MM.1S (cell line): ENCODE measurements around the gene USP37.
"Not testable (repeated sequence)": the region's sequence is repeated elsewhere in the genome, so short reads cannot be mapped to it uniquely, and the experiment has no call there.

Experiments
- DNase-seq: peaks from one replicate; pipeline ENCODE4 v3.0.0-alpha.2; 2015
- H2AFZ ChIP-seq: fragments of 300-600 bp; sonication (generic); 2 replicates; pipeline ENCODE4 v1.6.0; 2016; ENCODE audit warnings: antibody characterized with exemption, low read length
- H3F3A ChIP-seq: fragments of 300-600 bp; sonication (generic); 2 replicates; pipeline ENCODE4 v1.6.1; 2016; ENCODE audit warnings: mild to moderate bottlenecking, antibody characterized with exemption, low read length, moderate library complexity, mixed read lengths; ENCODE audit not compliant: insufficient read depth
- H3K27ac ChIP-seq: fragments of 300-600 bp; sonication (generic); 2 replicates; pipeline ENCODE4 v1.5.1; 2016; ENCODE audit warnings: mild to moderate bottlenecking, low read length
- H3K27me3 ChIP-seq: fragments of 300-600 bp; sonication (generic); replicated peaks from 2 replicates; pipeline ENCODE4 v1.6.0; 2016; ENCODE audit warnings: low read length; ENCODE audit not compliant: insufficient read depth
- H3K36me3 ChIP-seq: fragments of 300-600 bp; sonication (generic); replicated peaks from 2 replicates; pipeline ENCODE4 v1.6.1; 2016; ENCODE audit warnings: mild to moderate bottlenecking, low read length, mixed read lengths; ENCODE audit not compliant: insufficient read depth
- H3K4me1 ChIP-seq: fragments of 300-600 bp; sonication (generic); 2 replicates; pipeline ENCODE4 v1.6.1; 2016; ENCODE audit warnings: low read length, mixed read lengths
- H3K4me2 ChIP-seq: fragments of 300-600 bp; sonication (generic); 2 replicates; pipeline ENCODE4 v1.6.0; 2016; ENCODE audit warnings: low read depth, low read length
- H3K4me3 ChIP-seq: fragments of 300-600 bp; sonication (generic); 2 replicates; pipeline ENCODE4 v1.5.1; 2016; ENCODE audit warnings: low read length, mixed read lengths
- H3K79me2 ChIP-seq: fragments of 300-600 bp; sonication (generic); 2 replicates; pipeline ENCODE4 v1.6.1; 2016; ENCODE audit warnings: mixed run types, low read length, mixed read lengths
- H3K9ac ChIP-seq: fragments of 300-600 bp; sonication (generic); 2 replicates; pipeline ENCODE4 v1.6.1; 2016; ENCODE audit warnings: low read length, mixed read lengths
- H3K9me2 ChIP-seq: fragments of 300-600 bp; sonication (generic); replicated peaks from 2 replicates; pipeline ENCODE4 v1.6.1; 2016; ENCODE audit warnings: mild to moderate bottlenecking, low read length, mixed read lengths; ENCODE audit not compliant: insufficient read depth
- H3K9me3 ChIP-seq: fragments of 300-600 bp; sonication (generic); replicated peaks from 2 replicates; pipeline ENCODE4 v1.6.1; 2016; ENCODE audit warnings: mild to moderate bottlenecking, low read length, mixed read lengths; ENCODE audit not compliant: insufficient read depth
- H4K20me1 ChIP-seq: fragments of 300-600 bp; sonication (generic); 2 replicates; pipeline ENCODE4 v1.6.1; 2016; ENCODE audit warnings: mild to moderate bottlenecking, low read length, moderate library complexity, mixed read lengths; ENCODE audit not compliant: insufficient read depth
- EZH2 ChIP-seq: fragments of 300-600 bp; sonication (generic); optimal IDR thresholded peaks from 2 replicates; pipeline ENCODE3; 2017; ENCODE audit warnings: low read depth, mild to moderate bottlenecking, antibody characterized with exemption, low read length, mixed read lengths
- EZH2phosphoT487 ChIP-seq: fragments of 300-600 bp; sonication (generic); IDR thresholded peaks from 2 replicates; pipeline ENCODE4 v1.6.1; 2018; ENCODE audit warnings: antibody characterized with exemption, low read length
- TF ChIP-seq, protein P1 (sequence below): fragments of 300-600 bp; sonication (generic); IDR thresholded peaks from 2 replicates; pipeline ENCODE4 v1.5.1; 2016; ENCODE audit warnings: antibody characterized with exemption, low read length, mixed read lengths

USP37 gene

GRCh38 chr2:218557941-218558340, 10.2 kb downstream of the USP37 start:
- Histone ChIP-seq H3K27ac (no peak overlapping the region), H3K9me2 (no peaks in the 10 kb centered on the region), H3K4me3 (no peak overlapping the region), H3F3A (no peaks in the 10 kb centered on the region), H3K9me3 (no peaks in the 10 kb centered on the region), H3K4me1 (no peaks in the 10 kb centered on the region), H3K79me2 (peaks cover 22% of the 10 kb centered on the region), H4K20me1 (no peaks in the 10 kb centered on the region), H3K36me3 (0 out of 2 replicates have a peak, but pooled peaks cover 16% of the 10 kb centered on the region), H3K9ac (no peak overlapping the region), H2AFZ (no peak overlapping the region), H3K4me2 (no peak overlapping the region), H3K27me3 (no peaks in the 10 kb centered on the region)
- TF ChIP-seq EZH2 (no peak), EZH2phosphoT487 (no peak)
- TF ChIP-seq, protein P1, sequence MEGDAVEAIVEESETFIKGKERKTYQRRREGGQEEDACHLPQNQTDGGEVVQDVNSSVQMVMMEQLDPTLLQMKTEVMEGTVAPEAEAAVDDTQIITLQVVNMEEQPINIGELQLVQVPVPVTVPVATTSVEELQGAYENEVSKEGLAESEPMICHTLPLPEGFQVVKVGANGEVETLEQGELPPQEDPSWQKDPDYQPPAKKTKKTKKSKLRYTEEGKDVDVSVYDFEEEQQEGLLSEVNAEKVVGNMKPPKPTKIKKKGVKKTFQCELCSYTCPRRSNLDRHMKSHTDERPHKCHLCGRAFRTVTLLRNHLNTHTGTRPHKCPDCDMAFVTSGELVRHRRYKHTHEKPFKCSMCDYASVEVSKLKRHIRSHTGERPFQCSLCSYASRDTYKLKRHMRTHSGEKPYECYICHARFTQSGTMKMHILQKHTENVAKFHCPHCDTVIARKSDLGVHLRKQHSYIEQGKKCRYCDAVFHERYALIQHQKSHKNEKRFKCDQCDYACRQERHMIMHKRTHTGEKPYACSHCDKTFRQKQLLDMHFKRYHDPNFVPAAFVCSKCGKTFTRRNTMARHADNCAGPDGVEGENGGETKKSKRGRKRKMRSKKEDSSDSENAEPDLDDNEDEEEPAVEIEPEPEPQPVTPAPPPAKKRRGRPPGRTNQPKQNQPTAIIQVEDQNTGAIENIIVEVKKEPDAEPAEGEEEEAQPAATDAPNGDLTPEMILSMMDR: no peak
- no peak for DNase-seq

DNA sequence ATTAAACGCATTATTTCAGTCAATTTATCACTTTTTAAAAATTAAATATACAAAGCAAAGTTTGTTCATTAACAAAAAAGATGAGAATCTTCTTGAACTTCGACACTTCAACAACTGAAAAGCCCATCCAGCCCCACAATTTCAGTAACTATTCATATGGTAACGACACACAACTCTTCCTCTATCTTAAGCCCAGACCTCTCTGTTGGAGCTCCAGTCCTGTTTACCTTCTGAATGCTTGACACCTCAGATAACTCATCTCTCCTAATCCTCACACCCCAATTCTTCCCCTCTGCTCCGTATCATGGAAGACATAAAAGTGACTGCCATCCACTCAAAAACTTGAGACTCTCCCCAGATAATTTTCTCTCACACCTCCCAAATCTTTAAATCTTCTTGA, 12.6 kb downstream of the USP37 start:
- Histone ChIP-seq H3K9me2 (no peaks in the 10 kb centered on the region), H4K20me1 (no peaks in the 10 kb centered on the region), H2AFZ (no peak overlapping the region), H3K79me2 (peaks cover 5% of the 10 kb centered on the region), H3F3A (no peaks in the 10 kb centered on the region), H3K4me2 (no peak overlapping the region), H3K9ac (no peak overlapping the region), H3K4me1 (no peaks in the 10 kb centered on the region), H3K4me3 (no peak overlapping the region), H3K27ac (no peak overlapping the region), H3K27me3 (no peaks in the 10 kb centered on the region), H3K36me3 (peaks cover 19% of the 10 kb centered on the region; the same call in 1 of the 2 replicates), H3K9me3 (no peaks in the 10 kb centered on the region)
- no peak for DNase-seq
- TF ChIP-seq EZH2phosphoT487 (no peak), EZH2 (no peak)
- TF ChIP-seq, protein P1: no peak

DNA sequence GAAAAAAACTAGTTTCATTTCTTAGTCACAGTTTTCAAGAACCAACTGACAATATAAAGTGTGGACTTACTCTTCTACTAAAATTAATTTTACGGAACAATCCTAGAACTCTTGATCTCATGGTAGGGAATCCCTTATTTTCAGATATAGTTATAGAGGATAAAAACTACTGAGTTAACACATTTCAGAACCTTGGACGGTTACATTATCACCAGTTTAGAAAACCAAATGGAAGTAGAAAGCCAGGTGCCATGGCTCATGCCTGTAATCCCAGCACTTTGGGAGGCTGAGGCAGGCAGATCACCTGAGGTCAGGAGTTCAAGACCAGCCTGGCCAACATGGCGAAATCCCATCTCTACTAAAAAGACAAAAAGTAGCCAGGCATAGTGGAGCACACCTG, 13.9 kb downstream of the USP37 start:
- peaks cover 15% of the 10 kb centered on the region; the same call in 1 of the 2 replicates for H3K36me3 ChIP-seq
- not testable (repeated sequence) for DNase-seq

GRCh38 chr2:218547978-218548377, 20.2 kb downstream of the USP37 start:
- Histone ChIP-seq H3K79me2 (no peaks in the 10 kb centered on the region), H3F3A (no peaks in the 10 kb centered on the region), H3K4me2 (no peak overlapping the region), H3K4me1 (no peaks in the 10 kb centered on the region), H2AFZ (no peak overlapping the region), H3K4me3 (no peak overlapping the region), H3K36me3 (peaks cover 10% of the 10 kb centered on the region; the same call in 1 of the 2 replicates), H3K27me3 (no peaks in the 10 kb centered on the region), H4K20me1 (no peaks in the 10 kb centered on the region), H3K9ac (no peak overlapping the region), H3K9me3 (no peaks in the 10 kb centered on the region), H3K9me2 (no peaks in the 10 kb centered on the region), H3K27ac (no peak overlapping the region)
- TF ChIP-seq, protein P1: no peak
- TF ChIP-seq EZH2phosphoT487 (no peak), EZH2 (no peak)
- DNase-seq: no peak

More for the DNA sequence above, 13.9 kb downstream of the USP37 start:
- not testable (repeated sequence) for H3K4me2 ChIP-seq, H3K9me2 ChIP-seq, H3K79me2 ChIP-seq, H3K27me3 ChIP-seq, H3K4me3 ChIP-seq, H3K27ac ChIP-seq, H3K9me3 ChIP-seq, H3K4me1 ChIP-seq, H4K20me1 ChIP-seq, H2AFZ ChIP-seq, H3F3A ChIP-seq, H3K9ac ChIP-seq
